ENCODE results near the gene OBSCN.

OBSCN gene

DNA sequence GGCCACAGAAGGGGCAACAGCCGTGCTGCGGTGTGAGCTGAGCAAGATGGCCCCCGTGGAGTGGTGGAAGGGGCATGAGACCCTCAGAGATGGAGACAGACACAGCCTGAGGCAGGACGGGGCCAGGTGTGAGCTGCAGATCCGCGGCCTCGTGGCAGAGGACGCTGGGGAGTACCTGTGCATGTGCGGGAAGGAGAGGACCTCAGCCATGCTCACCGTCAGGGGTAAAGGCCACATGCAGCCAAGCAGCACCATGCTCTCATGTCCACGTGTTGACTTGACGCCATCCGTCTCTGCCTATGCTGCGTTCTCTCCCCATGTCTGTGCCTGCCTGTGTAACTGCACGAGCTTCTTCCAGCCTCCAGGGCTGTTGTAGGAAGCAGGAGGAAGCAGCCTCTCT, 85.5 kb downstream of the OBSCN start:
- no peak for DNase-seq

- DNase-seq, result no peak
Measured at GRCh38 chr1:228293816-228294500, 86.1 kb downstream of the OBSCN start.

DNA sequence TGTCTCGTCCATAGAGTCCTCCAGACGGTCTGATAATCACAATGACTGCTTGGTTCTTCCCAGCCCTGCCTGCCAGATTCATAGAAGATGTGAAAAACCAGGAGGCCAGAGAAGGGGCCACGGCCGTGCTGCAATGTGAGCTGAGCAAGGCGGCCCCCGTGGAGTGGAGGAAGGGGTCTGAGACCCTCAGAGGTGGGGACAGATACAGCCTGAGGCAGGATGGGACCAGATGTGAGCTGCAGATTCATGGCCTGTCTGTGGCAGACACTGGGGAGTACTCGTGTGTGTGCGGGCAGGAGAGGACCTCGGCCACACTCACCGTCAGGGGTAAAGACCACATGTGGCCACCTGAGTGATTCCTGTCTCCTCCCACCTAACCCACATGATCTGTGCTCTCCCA, 86.9 kb downstream of the OBSCN start:
- no peak for DNase-seq

GRCh38 chr1:228295201-228295600, 87.4 kb downstream of the OBSCN start:
- no peak for DNase-seq

GRCh38 chr1:228295981-228296380, 88.1 kb downstream of the OBSCN start:
- DNase-seq, result no peak

DNA sequence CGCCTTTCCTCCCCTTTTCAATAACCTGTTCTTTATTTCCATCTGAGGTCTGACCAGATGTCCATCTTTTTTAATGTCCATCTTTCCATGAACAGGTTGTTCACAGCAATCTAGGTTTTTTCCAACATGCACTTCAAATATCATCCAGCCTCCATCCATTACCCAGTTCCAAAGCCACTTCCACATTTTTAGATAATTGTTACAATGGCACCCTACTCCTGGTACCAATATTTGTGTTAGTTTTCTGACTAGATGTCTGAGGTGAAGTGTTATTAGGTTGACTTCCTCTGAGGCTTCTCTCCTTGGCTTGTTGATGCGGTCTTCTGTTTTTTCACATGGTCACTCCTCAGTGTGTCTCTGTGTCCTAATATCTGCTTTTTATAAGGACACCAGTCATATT, 89.4 kb downstream of the OBSCN start:
- no peak for DNase-seq

DNA sequence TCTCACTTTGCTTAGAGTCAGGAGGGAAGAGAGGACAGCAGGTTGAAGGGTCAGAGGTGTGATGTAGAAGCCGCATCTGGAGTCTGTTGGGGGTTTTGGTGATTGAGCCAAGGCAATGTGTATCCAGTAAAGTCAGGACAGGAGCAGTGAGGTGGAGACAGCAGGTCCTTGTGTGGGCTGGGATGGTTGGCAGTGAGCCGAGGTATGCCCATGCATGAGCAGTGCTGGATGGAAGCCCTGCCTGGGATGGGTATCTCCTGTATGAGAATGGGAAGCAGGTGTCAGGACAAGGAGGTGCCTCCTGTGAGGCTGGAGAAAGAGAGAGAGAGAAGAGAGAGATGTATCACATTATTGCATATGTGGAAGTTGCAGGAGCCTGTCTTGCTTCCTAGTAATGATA, 90.0 kb downstream of the OBSCN start:
- no peak for DNase-seq

DNA sequence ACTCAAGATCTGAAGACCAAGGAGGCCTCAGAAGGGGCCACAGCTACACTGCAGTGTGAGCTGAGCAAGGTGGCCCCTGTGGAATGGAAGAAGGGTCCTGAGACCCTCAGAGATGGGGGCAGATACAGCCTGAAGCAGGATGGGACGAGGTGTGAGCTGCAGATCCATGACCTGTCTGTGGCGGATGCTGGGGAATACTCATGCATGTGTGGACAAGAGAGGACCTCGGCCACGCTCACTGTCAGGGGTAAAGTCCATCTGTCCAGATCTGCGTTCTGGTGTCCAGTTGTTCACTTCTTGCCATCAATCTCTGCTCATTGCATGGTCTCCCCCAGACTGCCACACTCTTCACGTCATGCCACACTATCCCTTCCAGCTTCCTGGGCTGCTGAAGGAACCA, 90.6 kb downstream of the OBSCN start:
- no peak for DNase-seq

GRCh38 chr1:228299211-228299610, 91.4 kb downstream of the OBSCN start:
- no peak for DNase-seq

GRCh38 chr1:228299901-228300300, 92.1 kb downstream of the OBSCN start:
- no peak for DNase-seq

- no peak for DNase-seq
Measured at GRCh38 chr1:228302086-228302485, 94.2 kb downstream of the OBSCN start.

DNA sequence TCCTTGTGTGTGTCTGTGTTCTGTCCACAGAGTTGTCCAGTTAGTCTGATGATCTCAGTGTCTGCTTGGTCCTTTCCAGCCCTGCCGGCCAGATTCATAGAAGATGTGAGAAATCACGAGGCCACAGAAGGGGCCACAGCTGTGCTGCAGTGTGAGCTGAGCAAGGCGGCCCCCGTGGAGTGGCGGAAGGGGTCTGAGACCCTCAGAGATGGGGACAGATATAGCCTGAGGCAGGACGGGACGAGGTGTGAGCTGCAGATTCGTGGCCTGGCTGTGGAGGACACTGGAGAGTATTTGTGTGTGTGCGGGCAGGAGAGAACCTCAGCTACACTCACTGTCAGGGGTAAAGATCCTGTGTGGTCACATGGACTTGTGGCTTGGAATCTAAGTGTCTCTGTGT, 95.8 kb downstream of the OBSCN start:
- no peak for DNase-seq

DNA sequence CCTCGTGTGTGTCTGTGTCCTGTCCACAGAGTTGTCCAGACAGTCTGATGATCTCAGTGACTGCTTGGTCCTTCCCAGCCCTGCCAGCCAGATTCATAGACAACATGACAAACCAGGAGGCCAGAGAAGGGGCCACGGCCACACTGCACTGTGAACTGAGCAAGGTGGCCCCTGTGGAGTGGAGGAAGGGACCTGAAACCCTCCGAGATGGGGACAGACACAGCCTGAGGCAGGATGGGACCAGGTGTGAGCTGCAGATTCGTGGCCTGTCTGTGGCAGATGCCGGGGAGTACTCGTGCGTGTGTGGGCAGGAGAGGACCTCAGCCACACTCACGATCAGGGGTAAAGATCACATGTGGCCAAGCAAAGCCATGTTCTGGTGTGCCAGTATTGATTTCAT, 96.4 kb downstream of the OBSCN start:
- no peak for DNase-seq

- DNase-seq, result no peak
Measured at GRCh38 chr1:228304766-228305395, 97.0 kb downstream of the OBSCN start.

GRCh38 chr1:228305721-228306152, 97.9 kb downstream of the OBSCN start:
- no peak for DNase-seq

- DNase-seq, result peak; percentile 26
Measured at GRCh38 chr1:228306275-228307217, 98.7 kb downstream of the OBSCN start.

- no peak for DNase-seq
Measured at GRCh38 chr1:228307218-228308023, 99.6 kb downstream of the OBSCN start.

- no peak for DNase-seq
Measured at GRCh38 chr1:228308085-228308601, 100.3 kb downstream of the OBSCN start.

GRCh38 chr1:228308628-228309325, 100.9 kb downstream of the OBSCN start:
- DNase-seq, result no peak

- DNase-seq, result no peak
Measured at GRCh38 chr1:228309326-228310067, 101.7 kb downstream of the OBSCN start.

DNA sequence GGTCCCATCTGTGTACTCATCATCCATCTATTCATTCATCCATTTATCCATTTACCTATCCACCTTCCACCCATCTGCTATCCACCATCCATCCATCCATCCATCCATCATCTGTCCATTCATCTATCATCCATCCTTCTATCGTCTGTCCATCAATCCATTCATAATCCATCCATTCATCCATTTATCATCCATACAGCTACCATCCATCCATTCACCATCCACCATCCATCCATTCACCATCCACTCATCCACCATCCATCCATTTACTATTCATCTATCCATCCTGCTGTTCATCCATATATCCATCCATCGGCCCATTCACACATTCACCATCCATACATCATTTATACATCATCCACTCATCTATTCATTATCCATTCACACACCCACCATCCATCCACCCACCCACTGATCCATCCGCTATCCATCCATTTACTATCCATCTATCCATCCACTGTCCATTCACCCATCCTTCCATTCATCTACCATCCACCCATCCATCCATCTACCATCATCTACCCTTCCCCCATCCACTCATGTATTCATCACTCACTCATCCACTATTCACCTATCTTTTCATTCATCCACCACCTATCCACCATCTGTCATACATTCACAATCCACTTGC, 102.4 kb downstream of the OBSCN start:
- no peak for DNase-seq
